Vagina (tissue), 2 donors: Measurements from ENCODE around the gene MGMT. TPM values are rescaled to one million over a fixed set of nuclear protein-coding genes. Genes with fewer than 3 reads are reported as not detected.

Source experiments
- DNase-seq, 2 donors: peaks; one replicate each; pipeline ENCODE4 v3.0.0-alpha.2; 2017; ENCODE audit errors: extremely low spot score in 2 of 2
- H3K27ac ChIP-seq: fragments of 200-600 bp; sonication (generic); one replicate; pipeline ENCODE4 v1.5.1; 2019
- H3K27me3 ChIP-seq: fragments of 200-600 bp; sonication (generic); one replicate; pipeline ENCODE4 v1.5.1; 2019
- H3K36me3 ChIP-seq, 2 donors: fragments of 200-600 bp; sonication (generic); one replicate each; pipeline ENCODE4 v1.5.1; 2017 to 2019
- H3K4me1 ChIP-seq: fragments of 200-600 bp; sonication (generic); one replicate; pipeline ENCODE4 v1.5.1; 2019
- H3K4me3 ChIP-seq, 2 donors: fragments of 200-600 bp; sonication (generic); 1 replicate in 1 of 2; 2 replicates in 1 of 2; pipeline ENCODE4 v1.5.1; 2016 to 2019
- H3K9me3 ChIP-seq: fragments of 200-600 bp; sonication (generic); one replicate; pipeline ENCODE4 v1.5.1; 2019
- CTCF ChIP-seq, 3 experiments: fragments of 450-650 bp in 2 of 3; fragments of 200-600 bp in 1 of 3; sonication (generic) in 1 of 3; IDR thresholded peaks; one replicate each; pipeline ENCODE4 v1.5.1; 2017 to 2019; ENCODE audit warnings: antibody characterized with exemption in 3 of 3, mild to moderate bottlenecking in 2 of 3, moderate library complexity in 2 of 3
- POLR2A ChIP-seq, 2 donors: fragments of 450-650 bp; IDR thresholded peaks; one replicate each; pipeline ENCODE4 v1.6.1; 2017; ENCODE audit warnings: antibody characterized with exemption in 2 of 2, mild to moderate bottlenecking in 2 of 2, moderate library complexity in 2 of 2
- POLR2AphosphoS5 ChIP-seq, 2 donors: sonication (generic); formaldehyde crosslinking; IDR thresholded peaks; one replicate each; pipeline ENCODE4 v1.9.0; 2017; ENCODE audit warnings: antibody characterized with exemption in 2 of 2, mild to moderate bottlenecking in 2 of 2, low read depth in 1 of 2; ENCODE audit not compliant: insufficient read depth in 1 of 2
- intact Hi-C: fragments of 100-400 bp; cut with DNase I; formaldehyde crosslinking; loops from one replicate; pipeline ENCODE4 v1.15.1; 2023
- total RNA-seq: library from RNA; depleted of rRNA; stranded (reverse); fragments of >200 nt; gene quantifications from one replicate; pipeline ENCODE4 v1.2.3, GENCODE V29; 2016

Gene MGMT
- total RNA-seq, 1 donor from 2014 or later = 16.0 TPM

- H3K4me1 ChIP-seq = no peaks in the 10 kb centered on the region
- H3K36me3 ChIP-seq = no peaks in the 10 kb centered on the region
- intact Hi-C loops = no loop called here
- no peak for DNase-seq
- no peaks in the 10 kb centered on the region for H3K9me3 ChIP-seq
- no peak overlapping the region for H3K4me3 ChIP-seq
- no peak overlapping the region for H3K27ac ChIP-seq
- no peaks in the 10 kb centered on the region for H3K27me3 ChIP-seq
- TF ChIP-seq POLR2AphosphoS5 (IDR thresholded peaks at IDR 0.05; ENCODE audit: insufficient read depth in 1 of 2, low read depth in 1 of 2) = no peak
- no peak for TF ChIP-seq CTCF (IDR thresholded peaks at IDR 0.05)
- no peak for TF ChIP-seq POLR2A (IDR thresholded peaks at IDR 0.05)
Measured at GRCh38 chr10:129790715-129791446, 323.8 kb downstream of the MGMT start.

- Histone ChIP-seq H3K27ac (no peak overlapping the region), H3K4me3 (no peak overlapping the region), H3K9me3 (no peaks in the 10 kb centered on the region), H3K36me3 (no peaks in the 10 kb centered on the region), H3K27me3 (no peaks in the 10 kb centered on the region), H3K4me1 (no peaks in the 10 kb centered on the region)
- no peak for DNase-seq
- TF ChIP-seq CTCF (IDR thresholded peaks at IDR 0.05) (no peak), POLR2AphosphoS5 (IDR thresholded peaks at IDR 0.05; ENCODE audit: insufficient read depth in 1 of 2, low read depth in 1 of 2) (no peak), POLR2A (IDR thresholded peaks at IDR 0.05) (no peak)
- intact Hi-C loops = no loop called here
Measured at GRCh38 chr10:129792141-129792540, 325.1 kb downstream of the MGMT start.

- no peaks in the 10 kb centered on the region for H3K36me3 ChIP-seq
- intact Hi-C loops = no loop called here
- no peak overlapping the region for H3K4me3 ChIP-seq
- DNase-seq = no peak
- TF ChIP-seq CTCF (IDR thresholded peaks at IDR 0.05) = no peak
- no peak for TF ChIP-seq POLR2AphosphoS5 (IDR thresholded peaks at IDR 0.05; ENCODE audit: insufficient read depth in 1 of 2, low read depth in 1 of 2)
- no peak for TF ChIP-seq POLR2A (IDR thresholded peaks at IDR 0.05)
- H3K27me3 ChIP-seq = no peaks in the 10 kb centered on the region
- H3K27ac ChIP-seq = no peak overlapping the region
- no peaks in the 10 kb centered on the region for H3K9me3 ChIP-seq
- no peaks in the 10 kb centered on the region for H3K4me1 ChIP-seq
Measured at GRCh38 chr10:129792864-129793263, 325.8 kb downstream of the MGMT start.

- no peak overlapping the region for H3K4me3 ChIP-seq
- no peaks in the 10 kb centered on the region for H3K4me1 ChIP-seq
- no peak overlapping the region for H3K27ac ChIP-seq
- H3K9me3 ChIP-seq = no peaks in the 10 kb centered on the region
- no peaks in the 10 kb centered on the region for H3K36me3 ChIP-seq
- H3K27me3 ChIP-seq = no peaks in the 10 kb centered on the region
- no peak for DNase-seq
- TF ChIP-seq POLR2A (IDR thresholded peaks at IDR 0.05) (no peak), POLR2AphosphoS5 (IDR thresholded peaks at IDR 0.05; ENCODE audit: insufficient read depth in 1 of 2, low read depth in 1 of 2) (no peak), CTCF (IDR thresholded peaks at IDR 0.05) (no peak)
- intact Hi-C loops = no loop called here
Measured at GRCh38 chr10:129793479-129793878, 326.4 kb downstream of the MGMT start.

- no peak overlapping the region for H3K4me3 ChIP-seq
- DNase-seq = no peak
- no peaks in the 10 kb centered on the region for H3K27me3 ChIP-seq
- TF ChIP-seq POLR2AphosphoS5 (IDR thresholded peaks at IDR 0.05; ENCODE audit: insufficient read depth in 1 of 2, low read depth in 1 of 2) (no peak), POLR2A (IDR thresholded peaks at IDR 0.05) (no peak), CTCF (IDR thresholded peaks at IDR 0.05) (no peak)
- no peaks in the 10 kb centered on the region for H3K9me3 ChIP-seq
- H3K27ac ChIP-seq = no peak overlapping the region
- H3K4me1 ChIP-seq = no peaks in the 10 kb centered on the region
- H3K36me3 ChIP-seq = no peaks in the 10 kb centered on the region
- intact Hi-C loops = no loop called here
Measured at GRCh38 chr10:129793996-129794395, 327.0 kb downstream of the MGMT start.
